Measurements from ENCODE around the gene RASGRF1. TPM values are rescaled to one million over a fixed set of nuclear protein-coding genes. Genes with fewer than 3 reads are reported as not detected.

Gene RASGRF1
- total RNA-seq, 4 donors from 2014 or later = 0.13 to 0.23 TPM; not detected in 2

DNA sequence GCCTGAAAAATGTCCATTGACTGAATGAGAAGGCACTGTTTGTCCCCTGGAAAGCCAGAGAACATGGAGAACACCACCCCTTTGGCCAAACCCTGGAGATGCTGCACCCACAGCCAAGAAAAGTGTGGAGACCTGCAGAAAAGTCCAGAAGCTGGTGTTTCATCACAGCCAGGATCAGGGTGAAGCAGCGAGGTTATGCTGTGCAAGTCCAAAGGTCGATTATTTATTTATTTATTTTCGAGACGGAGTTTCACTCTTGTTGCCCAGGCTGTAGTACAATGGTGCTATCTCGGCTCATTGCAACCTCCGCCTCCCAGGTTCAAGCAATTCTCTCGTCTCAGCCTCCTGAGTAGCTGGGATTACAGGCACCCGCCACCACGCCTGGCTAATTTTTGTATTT is 140.2 kb downstream of the RASGRF1 start:
- no peak overlapping the region for H3K27ac ChIP-seq
- TF ChIP-seq POLR2A (IDR thresholded peaks at IDR 0.05) (no peak), POLR2AphosphoS5 (IDR thresholded peaks at IDR 0.05) (no peak), EP300 (IDR thresholded peaks at IDR 0.05) (no peak)
- TF ChIP-seq, protein P1, sequence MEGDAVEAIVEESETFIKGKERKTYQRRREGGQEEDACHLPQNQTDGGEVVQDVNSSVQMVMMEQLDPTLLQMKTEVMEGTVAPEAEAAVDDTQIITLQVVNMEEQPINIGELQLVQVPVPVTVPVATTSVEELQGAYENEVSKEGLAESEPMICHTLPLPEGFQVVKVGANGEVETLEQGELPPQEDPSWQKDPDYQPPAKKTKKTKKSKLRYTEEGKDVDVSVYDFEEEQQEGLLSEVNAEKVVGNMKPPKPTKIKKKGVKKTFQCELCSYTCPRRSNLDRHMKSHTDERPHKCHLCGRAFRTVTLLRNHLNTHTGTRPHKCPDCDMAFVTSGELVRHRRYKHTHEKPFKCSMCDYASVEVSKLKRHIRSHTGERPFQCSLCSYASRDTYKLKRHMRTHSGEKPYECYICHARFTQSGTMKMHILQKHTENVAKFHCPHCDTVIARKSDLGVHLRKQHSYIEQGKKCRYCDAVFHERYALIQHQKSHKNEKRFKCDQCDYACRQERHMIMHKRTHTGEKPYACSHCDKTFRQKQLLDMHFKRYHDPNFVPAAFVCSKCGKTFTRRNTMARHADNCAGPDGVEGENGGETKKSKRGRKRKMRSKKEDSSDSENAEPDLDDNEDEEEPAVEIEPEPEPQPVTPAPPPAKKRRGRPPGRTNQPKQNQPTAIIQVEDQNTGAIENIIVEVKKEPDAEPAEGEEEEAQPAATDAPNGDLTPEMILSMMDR (IDR thresholded peaks at IDR 0.05) = no peak
- no peaks in the 10 kb centered on the region for H3K36me3 ChIP-seq
- 85 to 90% methylated on average over 9 of the region's 9 CpGs for WGBS, 2 donors (ENCODE audit: low coverage in 1 of 2)
- ATAC-seq = no peak
- peaks cover 0 to 16% (median 0%) of the 10 kb centered on the region in 3 donors for H3K4me1 ChIP-seq
- H3K4me3 ChIP-seq = no peak overlapping the region
- H3K27me3 ChIP-seq = no peaks in the 10 kb centered on the region
- no peaks in the 10 kb centered on the region for H3K9me3 ChIP-seq

DNA sequence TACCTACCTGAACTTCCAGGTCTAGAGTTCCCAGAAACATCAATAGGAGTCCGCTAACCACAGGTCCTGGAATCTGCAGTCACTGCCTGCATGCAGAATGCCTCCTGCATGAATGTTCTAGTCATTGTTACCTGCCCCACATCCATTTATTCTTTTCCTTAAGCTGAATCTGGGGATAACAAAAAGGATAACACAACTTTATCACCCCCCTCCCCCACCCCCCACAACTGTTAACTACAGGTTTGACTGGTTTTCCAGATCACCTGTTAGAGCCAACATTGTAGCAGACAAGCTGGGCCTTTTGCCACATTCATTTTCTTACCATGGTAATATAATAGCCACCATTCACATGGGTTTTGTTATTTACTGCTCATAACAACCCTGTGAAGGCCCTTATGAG is 141.1 kb downstream of the RASGRF1 start:
- peaks cover 0 to 25% (median 0%) of the 10 kb centered on the region in 3 donors for H3K4me1 ChIP-seq
- no peak for ATAC-seq
- no peaks in the 10 kb centered on the region for H3K9me3 ChIP-seq
- 0% methylated on average over 1 of the region's 1 CpG for WGBS, 2 donors (ENCODE audit: low coverage in 1 of 2)
- no peak overlapping the region for H3K27ac ChIP-seq
- no peaks in the 10 kb centered on the region for H3K27me3 ChIP-seq
- no peak for TF ChIP-seq EP300 (IDR thresholded peaks at IDR 0.05)
- TF ChIP-seq POLR2A (IDR thresholded peaks at IDR 0.05) = no peak
- TF ChIP-seq, protein P1 (IDR thresholded peaks at IDR 0.05) = no peak
- TF ChIP-seq POLR2AphosphoS5 (IDR thresholded peaks at IDR 0.05) = no peak
- no peak overlapping the region for H3K4me3 ChIP-seq
- no peaks in the 10 kb centered on the region for H3K36me3 ChIP-seq

DNA sequence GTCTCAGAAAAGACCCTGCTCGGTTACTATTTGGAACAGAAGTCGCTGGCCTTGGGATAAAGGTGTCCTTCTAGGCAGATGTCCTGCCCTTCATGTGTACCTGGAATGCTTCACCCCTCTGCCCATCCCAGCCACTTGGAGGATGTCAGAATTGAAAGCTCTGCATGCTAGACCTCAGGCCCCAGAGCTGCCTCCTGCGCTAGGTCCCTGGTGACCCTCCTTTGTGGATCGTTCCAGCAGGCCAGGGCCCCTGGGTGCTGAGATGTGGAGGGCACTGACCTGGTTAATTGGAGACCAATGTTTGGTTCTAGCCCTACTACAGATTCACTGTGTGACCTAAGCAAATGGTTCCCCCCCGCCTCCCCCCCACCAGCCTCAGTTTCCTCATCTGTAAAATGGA is 143.1 kb downstream of the RASGRF1 start:
- peaks cover 0 to 44% (median 0%) of the 10 kb centered on the region in 3 donors for H3K4me1 ChIP-seq
- ATAC-seq = no peak
- no peaks in the 10 kb centered on the region for H3K27me3 ChIP-seq
- no peak overlapping the region for H3K4me3 ChIP-seq
- no peaks in the 10 kb centered on the region for H3K9me3 ChIP-seq
- H3K36me3 ChIP-seq = no peaks in the 10 kb centered on the region
- no peak overlapping the region for H3K27ac ChIP-seq
- TF ChIP-seq, protein P1 (IDR thresholded peaks at IDR 0.05) = no peak
- TF ChIP-seq POLR2A (IDR thresholded peaks at IDR 0.05) = no peak
- WGBS, 2 donors (ENCODE audit: low coverage in 1 of 2) = 100% methylated on average over 2 of the region's 5 CpGs; no CpG with 5 or more reads in 1 of the 2 donors

DNA sequence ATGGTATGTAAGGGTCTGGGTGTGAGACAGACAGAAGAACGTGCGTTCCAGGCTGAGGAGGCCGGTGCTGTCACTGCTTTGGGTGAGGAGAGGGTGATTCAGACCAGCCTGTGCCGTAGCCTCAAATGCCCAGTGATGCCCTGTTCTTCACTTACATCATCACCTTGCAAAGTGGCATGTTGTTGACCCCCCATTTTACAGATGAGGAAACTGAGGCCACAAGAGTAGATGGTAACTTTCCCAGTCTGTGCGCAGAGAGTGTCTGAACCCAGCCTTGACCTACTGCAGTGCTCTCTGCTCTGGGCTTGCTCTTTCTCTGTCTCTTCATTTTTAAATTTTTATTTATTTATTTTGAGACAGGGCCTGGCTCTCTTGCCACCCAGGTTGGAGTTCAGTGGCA is 144.1 kb downstream of the RASGRF1 start:
- Histone ChIP-seq H3K27me3 (no peaks in the 10 kb centered on the region), H3K4me1 (peaks cover 0 to 44% (median 0%) of the 10 kb centered on the region in 3 donors), H3K9me3 (no peaks in the 10 kb centered on the region), H3K36me3 (no peaks in the 10 kb centered on the region), H3K27ac (no peak overlapping the region), H3K4me3 (no peak overlapping the region)
- TF ChIP-seq POLR2A (IDR thresholded peaks at IDR 0.05) (no peak), POLR2AphosphoS5 (IDR thresholded peaks at IDR 0.05) (no peak), EP300 (IDR thresholded peaks at IDR 0.05) (no peak)
- TF ChIP-seq, protein P1 (IDR thresholded peaks at IDR 0.05) = no peak
- 100% methylated on average over 1 of the region's 5 CpGs; no CpG with 5 or more reads in 1 of the 2 donors for WGBS, 2 donors (ENCODE audit: low coverage in 1 of 2)
- no peak for ATAC-seq

DNA sequence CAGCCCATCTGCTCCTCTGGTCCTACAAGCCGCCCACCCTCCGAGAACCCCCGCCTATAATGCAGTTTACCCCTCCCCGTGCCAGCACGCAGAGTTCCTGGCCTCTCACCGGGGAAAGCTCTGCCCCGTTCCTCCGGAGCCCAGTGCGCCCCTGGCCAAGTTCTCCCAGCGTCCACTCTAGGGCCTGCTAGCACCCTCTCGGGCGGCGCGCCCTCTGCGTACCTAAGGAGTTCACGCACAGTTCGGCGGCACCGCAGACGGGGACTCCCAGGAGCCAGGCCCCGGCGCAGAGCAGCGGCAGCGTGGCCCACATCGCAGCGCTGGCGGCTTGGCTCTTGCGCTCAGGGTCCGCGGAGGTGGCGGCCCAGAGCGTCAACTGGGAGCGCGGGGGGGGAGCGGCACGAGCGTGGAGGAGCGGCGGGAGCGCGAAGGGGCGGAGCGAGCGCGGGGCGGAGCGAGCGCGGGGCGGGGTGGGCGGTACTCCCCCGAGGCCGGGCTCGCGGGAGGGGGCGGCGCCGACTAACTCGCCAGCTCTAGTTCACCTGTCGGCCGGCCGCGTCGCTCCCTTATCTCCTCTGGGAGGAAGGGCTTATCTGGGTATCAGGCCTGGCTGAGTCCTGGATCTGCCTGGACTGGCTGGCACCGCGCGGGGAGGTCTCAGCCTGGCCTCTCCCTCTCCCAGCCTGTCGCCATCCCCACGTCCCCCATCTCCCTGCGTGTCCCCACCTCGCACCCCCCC is 145.7 kb downstream of the RASGRF1 start, which contains the start of gene CTSH:
CTSH (minus strand) TSS at position 378 of the 739 bp plus-strand sequence; CDS start at position 313, 65 bp downstream.
- Histone ChIP-seq H3K4me1 (peaks cover 0 to 31% (median 0%) of the 10 kb centered on the region in 3 donors), H3K27ac (peak within 1 kb of the TSS in 3 of 4 donors; percentile 49 to 77 (median 67)), H3K36me3 (no peaks in the 10 kb centered on the region), H3K27me3 (no peaks in the 10 kb centered on the region), H3K9me3 (no peaks in the 10 kb centered on the region), H3K4me3 (peak within 1 kb of the TSS; percentile 53 to 68)
- TF ChIP-seq POLR2A (IDR thresholded peaks at IDR 0.05) (peak; percentile 25 to 31), POLR2AphosphoS5 (IDR thresholded peaks at IDR 0.05) (peak; percentile 47), EP300 (IDR thresholded peaks at IDR 0.05) (no peak)
- TF ChIP-seq, protein P1 (IDR thresholded peaks at IDR 0.05) = peak in 1 of 4 experiments; percentile 4
- WGBS, 2 donors (ENCODE audit: low coverage in 1 of 2) = 0% methylated on average over 6 of the region's 71 CpGs; no CpG with 5 or more reads in 1 of the 2 donors
- ATAC-seq = peak; percentile 88
